Measurements from ENCODE around the gene GRK6.

GRK6 gene
- total RNA-seq = 214 to 234 reads per million in 2 donors

DNA sequence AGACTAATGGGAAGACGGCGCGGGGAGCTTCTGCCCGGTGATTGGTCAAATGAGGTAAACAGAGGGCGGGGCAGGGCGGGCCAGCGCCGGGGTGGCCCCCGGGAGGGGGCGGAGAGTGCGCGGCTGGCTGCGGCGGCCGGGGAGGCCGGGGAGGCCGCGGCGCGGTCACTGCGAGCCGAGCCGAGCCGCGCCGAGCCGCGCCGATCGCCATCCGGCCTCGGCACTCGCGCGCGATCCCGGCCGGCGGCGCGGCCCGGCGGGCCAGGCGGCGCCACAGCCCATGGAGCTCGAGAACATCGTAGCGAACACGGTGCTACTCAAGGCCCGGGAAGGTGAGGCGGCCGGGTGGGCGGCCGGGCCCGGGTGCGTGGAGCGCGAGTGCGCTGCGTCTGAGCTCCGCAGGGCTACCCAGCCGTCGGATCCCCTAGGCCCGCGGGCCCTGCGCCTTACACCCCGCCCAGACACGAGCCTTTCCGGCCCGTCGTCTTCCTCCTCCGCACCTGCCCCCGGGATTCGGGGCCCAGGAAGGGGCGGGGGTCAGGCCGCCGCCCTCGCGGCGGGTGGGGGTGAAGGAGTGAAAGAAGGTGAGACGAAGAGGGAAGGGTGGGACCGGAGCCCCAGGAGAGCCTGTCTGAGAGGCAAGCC is at the start of gene GRK6:
TSS of gene GRK6 (plus strand) at position 111 of the 645 bp plus-strand sequence. CDS start at position 281, 170 bp downstream.
- DNase-seq = peak; percentile 42 to 88 (median 64)

DNA sequence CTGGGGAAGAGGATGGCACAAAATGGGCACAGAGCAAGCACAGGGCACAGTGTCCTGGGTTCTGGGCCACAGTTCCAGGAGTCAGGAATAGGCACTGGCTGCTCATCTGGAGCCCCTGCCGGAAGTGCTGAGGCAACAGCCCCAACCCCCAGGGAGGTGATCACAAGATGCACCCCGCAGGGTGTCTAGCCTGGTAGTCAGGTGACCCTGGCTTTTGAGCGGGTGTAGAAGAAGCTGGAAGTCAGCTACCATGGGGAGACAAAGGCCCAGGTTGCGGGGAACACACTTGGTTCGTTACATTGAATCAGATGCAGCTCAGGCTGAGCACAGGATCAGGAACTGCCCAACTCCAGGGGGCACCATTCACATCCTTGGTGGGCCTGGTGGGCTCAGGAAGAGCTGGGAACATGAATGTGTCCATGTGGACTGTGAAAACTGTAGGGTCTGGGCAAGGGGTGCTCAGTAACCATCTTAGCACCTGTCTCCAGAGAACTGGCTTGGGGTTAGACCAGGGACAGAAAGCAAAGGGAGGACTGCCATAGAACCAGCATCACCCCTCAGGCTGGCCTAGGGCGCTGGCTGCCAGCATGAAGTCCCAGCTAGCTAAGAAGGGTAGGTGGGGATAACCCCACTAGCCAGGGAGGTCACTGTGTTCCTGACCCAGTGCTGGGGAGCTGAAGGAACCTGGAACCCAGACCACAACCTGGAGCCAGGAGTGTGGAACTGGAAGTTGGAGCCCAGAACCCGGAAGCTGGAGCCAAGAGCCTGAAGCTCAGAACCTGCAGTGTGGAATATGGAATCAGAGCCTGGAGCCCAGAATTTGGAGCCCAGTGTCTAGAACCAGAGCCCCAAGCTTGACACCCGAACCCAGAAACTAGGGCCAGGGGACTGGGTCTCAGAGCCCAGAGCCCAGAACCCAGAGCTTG is 48.4 kb upstream of the GRK6 start:
- no peak for DNase-seq

DNA sequence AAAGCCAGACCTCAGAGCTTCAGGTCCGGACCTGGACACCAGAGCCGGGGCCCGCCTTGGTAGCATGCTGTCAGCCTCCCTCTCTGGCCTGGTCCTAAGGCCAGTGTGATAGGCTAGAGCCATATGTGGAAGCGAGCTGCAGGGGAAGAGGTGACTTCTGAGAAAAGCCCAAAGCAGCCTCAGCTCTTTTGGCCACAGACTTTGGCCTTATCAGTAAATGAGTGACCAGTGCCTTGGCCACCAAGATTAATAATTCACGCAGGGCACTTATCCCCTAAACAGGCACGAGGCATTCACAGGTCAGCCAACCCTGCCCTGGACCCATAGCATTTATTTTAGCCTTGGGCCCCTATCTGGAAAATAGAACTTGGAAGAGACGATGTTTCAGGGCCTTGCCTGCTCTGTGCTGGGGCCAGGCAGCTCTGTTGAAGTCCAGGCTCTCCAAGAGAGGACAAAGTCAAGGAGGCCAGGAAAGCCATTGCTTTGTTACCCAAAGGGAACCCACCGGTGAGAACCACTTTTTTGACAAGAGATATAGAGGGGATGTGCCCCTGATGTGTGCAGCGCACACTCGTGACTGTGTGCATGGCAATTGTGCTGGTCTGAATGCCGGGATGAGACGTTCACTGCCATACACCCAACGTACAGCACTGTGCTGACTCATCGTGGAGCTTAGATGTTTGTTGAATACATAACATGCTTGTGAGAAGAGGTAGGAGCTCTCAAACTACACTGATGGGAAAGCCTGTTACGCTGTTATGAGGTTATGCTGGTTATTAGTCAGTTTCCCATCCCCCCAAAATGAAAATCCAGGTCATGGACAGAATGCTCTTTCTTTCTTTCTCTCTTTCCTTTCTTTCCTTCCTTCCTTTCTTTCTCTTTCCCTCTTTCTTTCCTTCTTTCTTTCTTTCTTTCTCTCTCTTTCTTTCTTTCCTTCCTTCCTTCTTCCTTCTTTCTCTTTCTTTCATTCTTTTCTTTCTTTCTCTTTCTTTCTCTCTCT is 47.3 kb upstream of the GRK6 start:
- peak in 1 of 5 experiments; percentile 60 for DNase-seq

DNA sequence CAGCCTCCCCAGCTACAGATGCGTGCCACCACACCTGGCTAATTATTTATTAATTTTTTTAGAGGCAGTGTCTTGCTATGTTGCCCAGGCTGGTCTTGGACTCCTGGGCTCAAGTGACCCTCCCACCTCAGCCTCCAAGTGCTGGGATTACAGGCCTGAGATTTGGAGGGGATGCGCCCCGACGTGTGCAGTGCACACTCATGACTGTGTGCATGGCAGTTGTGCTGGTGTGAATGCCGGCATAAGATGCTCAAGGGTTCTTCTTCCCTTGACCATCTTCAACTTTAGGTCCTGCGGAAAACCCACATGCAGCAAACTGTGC is 45.7 kb upstream of the GRK6 start:
- DNase-seq = no peak

DNA sequence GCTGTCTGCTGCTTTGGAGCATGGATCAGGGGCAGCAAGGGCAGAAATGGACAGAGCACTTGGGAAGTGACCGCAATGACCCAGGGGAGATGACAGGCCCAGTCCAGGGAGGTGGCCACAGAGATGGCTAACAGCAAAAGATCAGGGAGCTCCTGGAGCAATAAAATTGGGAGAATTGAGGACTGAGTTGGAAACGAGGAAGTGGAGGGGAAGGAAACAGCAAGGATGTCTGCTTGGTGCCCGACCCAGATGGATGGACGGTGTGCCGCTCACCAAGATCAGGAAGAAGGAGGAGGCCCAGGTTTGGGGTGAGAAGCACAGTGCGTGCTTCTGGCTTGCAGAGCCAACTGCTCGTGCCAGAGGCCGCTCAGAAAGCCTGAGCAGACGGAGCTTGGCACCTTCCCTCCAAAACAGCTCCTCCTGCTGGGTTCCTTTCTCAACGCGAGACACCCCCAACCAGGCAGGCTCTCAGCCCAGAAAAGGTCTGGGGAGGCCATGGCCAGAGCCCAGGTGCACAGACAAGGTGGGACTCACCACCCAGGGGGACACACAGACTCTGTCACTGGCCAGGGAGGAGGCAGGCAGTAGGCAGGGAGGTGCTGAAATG is 44.0 kb upstream of the GRK6 start:
- peak in 1 of 5 experiments; percentile 45 for DNase-seq

DNA sequence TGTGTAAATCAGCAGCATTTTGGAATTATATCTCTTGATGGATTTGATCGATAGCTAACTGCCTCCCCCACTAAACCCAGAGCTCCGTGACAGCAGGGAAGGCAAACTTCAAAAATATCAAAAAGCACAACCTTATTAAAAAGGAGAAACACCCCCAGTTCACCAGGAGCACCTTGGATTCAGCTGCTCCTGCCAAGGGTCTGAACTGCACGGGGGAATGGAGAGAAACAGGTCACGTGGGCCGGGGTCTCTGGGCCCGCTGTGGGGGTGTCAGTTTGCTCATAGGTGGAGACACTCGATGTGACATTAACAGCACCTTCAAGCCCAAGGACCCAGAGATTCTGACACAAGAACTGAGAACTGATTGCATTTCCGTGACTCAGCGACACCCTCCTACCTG is 43.3 kb upstream of the GRK6 start:
- no peak for DNase-seq

DNA sequence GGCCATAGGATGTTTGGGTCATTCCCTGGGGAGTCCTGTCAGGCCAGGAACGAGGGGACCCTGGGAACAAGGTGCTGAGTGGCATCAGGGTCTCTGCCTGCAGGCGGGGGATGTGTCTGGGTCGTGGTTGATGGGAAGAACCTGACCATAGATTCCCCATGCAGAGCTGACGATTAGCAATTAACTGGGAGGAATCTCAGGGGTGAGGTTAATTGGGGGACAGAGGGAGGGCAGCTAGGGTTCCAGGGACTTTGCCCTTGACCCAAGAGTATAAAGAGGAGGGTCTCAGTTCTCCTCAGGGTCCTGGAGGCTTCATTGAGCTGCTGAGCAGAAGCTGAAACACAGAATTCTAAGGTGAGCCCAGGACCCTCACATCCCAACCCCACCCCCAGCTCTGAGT is 42.3 kb upstream of the GRK6 start, which contains the start of gene SLC34A1:
TSS of gene SLC34A1 (plus strand) at position 301 of the 400 bp plus-strand sequence. CDS start 1,308 bp downstream, outside the sequence.
- no peak for DNase-seq

DNA sequence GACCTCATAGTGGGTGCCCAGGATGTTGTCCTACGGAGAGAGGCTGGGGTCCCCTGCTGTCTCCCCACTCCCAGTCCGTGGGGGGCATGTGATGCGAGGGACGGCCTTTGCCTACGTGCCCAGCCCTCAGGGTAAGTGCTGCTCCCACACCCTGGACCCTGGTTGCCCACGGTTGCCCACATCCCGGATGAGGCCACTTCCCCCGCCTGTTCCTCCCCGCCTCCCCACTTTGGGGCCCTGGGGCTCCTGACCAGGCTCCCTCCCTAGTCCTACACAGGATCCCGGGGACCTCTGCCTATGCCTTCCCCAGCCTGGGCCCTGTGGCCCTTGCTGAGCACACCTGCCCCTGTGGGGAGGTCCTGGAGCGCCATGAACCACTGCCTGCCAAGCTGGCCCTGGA is 40.8 kb upstream of the GRK6 start:
- DNase-seq = no peak

DNA sequence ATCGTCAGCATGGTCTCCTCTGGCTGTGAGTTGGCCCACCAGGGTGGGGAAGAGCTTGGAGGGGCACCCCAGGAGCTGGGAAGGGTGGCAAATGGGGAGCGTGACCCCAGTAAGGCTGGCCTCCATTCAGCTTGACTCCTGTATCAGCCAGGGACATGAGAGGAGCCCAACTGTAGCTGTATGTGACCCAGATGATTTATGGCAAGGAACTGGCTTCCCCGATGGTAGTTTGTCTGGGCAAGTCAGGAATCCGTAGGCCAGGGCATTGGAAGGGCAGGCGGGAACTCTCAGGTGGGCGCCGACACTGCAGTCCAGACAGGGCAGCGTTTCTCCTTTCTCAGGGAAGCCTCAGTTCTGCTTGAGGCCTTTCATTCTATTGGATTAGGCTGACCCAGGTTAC is 39.9 kb upstream of the GRK6 start:
- no peak for DNase-seq

DNA sequence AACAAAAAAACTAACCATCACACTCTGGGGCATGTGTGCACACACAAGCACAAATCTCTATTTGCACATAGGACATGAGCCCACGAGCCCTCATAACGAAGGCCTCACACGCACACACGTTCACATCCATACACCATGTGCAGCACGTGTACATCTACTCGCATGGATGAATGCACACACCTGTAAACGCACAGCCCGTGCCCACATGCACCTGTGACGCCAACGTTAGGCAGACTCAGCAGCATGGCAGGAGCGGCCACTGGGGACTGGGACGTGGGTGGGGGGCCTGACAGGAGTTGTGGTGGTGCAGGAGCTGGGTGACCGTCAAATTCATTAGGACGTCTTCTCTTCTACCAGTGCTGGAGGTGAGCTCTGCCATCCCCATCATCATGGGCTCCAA is 39.1 kb upstream of the GRK6 start:
- no peak for DNase-seq

DNA sequence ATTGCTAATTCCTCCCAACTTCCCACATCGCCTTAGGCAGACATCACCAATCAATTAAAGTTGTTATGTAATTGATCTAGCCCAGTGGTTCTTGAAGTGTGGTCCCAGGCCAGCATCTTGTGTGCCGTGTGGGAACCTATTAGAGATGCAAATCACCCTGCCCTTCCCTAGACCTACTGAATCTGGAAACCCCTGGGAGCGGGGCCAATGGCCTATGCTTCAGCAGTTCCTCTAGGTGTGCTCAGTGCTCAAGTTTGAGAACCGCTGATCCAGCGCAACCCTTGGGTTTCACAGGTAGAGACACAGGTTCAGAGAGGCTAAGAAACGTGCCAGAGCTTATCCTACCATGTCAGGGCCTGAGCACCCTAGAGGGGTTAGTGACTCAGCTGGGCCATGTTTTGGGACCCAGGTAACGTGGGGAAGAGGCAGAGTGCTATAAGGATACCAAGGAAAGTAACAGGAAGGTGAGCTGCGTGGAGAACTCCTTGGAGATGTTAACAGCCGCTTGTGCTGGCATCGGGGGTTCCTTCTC is 37.9 kb upstream of the GRK6 start:
- no peak for DNase-seq

DNA sequence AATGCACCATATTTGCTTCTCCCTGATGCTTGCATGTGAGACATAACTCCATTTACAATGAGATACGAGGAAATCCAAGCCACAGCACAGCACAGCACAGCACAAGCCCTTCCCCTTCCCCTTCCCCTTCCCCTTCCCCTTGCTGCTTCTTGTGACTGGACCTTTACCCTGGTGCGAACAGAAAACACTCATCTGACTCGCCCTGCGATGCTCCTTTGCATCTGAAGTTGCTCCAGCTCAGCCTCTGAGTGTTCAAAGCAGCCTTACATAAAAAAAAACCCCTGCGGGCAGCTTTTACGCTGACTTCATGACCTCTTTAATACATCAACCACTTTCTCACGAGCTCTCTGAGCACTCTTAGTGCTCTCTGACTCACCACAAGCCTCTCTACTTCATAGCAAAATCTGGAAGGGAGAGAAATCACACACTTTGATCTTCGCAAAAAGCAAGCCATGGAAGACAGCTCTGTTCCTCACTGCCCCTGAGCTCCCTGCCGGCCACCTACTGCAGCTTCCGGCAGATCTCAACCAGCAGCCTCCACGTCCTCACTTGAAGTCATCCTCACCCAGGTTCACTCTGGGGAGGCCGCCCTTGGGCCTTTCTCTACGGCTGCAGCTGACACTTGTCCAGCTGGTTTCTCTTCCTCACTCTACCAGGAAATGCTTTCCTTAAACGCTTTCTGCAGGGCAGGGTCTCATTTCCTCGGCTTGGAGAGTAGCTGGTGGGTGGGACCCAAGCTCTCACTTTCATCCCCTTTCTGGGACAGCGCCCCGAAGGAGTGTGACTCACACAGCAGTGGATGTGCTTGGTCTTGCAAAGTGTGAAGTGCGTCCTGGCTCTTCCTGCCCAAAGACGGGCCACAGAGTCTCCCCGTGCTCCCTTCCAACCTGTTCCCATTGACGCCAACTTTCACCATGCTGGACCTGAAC is 37.0 kb upstream of the GRK6 start:
- DNase-seq = peak in 4 of 5 experiments; percentile 27 to 88 (median 58)

DNA sequence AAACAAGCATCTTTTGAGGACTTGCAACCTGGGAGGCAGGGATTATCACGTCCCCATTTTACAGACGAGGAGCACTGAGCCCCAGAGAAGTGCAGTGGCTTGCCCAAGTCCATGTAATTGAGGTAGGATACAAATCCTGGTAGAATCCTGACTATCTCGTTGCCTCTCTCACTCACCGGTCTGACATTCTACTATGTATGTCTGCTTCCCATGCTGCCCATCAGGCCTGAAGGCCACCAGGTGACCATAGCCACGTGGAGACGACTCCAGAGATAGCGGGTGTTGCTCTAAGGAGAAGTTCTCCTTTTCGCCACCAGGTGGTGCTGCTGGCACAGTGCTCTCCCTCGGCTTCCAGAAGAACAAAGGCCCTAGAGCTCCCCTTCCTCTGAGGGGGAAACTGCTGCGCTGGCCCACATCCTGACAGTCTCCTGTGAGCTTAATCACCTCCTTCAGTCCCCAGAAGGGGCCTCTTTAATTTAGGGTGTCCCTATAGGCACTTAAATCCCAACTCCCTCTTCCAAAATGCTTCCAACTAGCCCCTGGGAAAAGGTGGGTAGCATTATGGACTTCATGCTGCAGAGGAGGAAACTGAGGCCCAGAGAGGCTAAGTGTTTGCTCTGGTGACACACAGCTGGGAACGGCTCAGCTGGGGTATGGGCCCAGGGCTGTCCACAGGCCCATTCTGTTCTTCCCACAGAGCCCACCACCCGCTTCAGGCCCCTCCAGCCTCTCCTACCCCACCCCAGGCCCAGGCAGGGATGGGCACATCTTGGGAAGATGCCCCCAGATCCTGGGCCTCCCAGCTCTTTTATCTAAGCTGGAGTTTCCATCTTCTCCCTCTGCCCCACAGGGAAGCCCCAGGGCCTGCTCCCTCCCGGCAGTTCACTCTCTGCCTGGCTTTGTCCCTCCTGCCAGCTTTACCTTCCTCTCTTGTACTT is 35.8 kb upstream of the GRK6 start:
- peak; percentile 56 to 89 (median 80) for DNase-seq

DNA sequence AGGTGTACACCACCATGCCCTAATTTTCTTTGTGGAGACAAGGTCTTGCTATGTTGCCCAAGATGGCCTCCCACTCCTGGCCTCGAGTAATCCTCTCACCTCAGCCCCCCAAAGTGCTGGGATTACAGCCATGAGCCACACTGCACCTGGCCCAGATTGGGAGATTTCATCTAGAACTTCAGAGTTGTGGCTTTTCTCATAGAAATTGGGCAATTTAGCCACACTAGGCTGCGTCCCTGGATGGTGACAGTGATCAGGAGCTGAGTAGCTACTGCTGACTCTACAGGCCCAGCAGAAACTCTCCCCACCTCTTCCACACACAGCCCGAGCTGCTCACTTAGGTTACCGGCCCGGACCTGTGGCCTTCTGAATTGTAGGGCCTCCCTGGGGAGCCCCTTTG is 33.7 kb upstream of the GRK6 start:
- DNase-seq = no peak

DNA sequence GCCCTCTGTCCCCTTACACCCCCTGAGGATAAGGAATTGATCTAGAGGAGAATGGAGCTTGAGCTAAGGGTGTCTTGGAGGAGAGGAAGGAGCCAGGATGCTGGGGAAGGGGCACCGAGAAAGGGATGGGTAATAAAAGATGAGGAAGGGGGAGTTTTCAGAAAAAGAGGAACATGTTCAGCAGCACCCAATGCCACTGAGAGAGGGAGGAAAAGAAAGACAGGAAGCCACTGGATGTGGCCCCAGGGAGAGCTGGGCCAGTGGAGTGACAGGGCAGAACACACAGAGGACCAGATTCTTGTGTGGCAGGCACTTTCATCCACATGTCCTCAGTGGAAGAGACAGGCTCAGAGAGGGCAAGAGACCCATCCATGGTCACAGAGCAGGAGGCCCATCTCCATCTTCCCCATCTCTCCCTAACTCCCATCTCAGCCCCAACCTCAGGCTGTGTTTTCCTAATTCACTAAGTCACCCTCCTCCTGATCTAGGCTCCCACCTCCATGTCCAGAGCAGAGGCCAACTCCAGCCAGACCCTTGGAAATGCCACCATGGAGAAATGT is 33.2 kb upstream of the GRK6 start:
- no peak for DNase-seq

DNA sequence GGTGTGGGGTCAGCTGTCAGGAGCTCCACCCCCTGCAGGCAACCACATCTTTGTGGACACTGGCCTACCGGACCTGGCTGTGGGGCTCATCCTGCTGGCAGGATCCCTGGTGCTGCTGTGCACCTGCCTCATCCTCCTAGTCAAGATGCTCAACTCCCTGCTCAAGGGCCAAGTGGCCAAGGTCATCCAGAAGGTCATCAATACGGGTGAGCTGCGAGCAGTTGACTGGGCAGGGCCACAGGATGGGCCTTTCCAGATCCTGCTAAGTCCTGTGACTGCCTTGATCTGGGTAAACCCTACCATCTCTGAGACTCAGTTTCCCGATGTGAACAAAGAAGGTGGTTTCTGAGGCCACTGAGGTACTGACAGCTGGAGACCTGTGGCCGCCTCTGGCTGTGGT is 32.5 kb upstream of the GRK6 start:
- no peak for DNase-seq

DNA sequence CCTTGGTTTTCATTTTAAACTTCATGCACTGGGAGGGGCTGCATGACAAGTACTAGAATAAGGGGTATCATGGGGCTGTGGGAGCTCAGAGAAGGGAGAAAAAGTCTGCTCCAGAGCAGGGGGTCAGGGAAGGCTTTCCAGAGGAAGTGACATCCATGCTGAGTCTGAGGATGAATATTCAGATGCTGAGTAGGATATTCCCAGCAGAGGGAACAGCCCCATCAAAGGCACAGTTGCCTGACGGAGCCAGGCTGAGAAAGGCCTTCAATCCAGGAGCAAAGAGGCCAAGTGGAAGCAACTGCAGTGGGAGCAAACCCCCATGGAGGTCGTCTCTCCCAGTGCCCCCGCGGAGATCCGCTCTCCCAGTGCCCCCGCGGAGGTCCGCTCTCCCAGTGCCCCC is 30.4 kb upstream of the GRK6 start:
- DNase-seq = no peak

DNA sequence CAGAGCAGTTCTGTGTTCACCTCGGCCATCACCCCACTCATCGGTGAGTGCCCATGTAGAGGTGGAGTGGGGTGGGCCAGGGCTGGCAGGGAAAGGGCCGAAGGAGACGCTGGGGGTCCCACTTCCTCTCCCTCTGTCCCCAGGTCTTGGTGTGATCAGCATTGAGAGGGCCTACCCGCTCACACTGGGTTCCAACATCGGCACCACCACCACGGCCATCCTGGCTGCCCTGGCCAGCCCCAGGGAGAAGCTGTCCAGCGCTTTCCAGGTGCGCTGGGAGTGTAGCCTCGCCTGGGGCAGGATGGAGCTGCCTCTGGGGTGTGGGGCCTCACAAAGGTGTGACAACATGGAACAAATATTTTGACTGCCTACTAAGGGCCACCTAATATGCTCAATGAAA is 29.7 kb upstream of the GRK6 start:
- DNase-seq = no peak

DNA sequence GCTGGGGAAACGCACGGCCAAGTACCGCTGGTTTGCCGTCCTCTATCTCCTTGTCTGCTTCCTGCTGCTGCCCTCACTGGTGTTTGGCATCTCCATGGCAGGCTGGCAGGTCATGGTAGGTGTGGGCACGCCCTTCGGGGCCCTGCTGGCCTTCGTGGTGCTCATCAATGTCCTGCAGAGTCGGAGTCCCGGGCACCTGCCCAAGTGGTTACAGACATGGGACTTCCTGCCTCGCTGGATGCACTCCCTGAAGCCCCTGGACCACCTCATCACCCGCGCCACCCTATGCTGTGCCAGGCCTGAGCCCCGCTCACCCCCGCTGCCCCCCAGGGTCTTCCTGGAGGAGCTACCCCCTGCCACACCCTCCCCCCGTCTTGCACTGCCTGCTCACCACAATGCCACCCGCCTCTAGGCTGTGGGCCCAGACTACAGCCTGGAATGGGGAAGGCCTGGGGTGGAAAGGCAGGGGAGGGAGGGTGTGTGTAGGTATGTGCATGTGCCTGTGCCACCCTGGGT is 28.5 kb upstream of the GRK6 start:
- no peak for DNase-seq

All from T-helper 2 cell (primary cell).